AG04450 (cell line): ENCODE results near the gene OR2H1. TPM values are rescaled to one million over a fixed set of nuclear protein-coding genes. Genes with fewer than 3 reads are reported as not detected.

ENCODE experiments used
- CTCF ChIA-PET: fragments of 300-600, 350-600 bp; formaldehyde crosslinking; extraction: SDS; loops from one replicate; lab custom pipeline; 2022; ENCODE audit warnings: antibody characterized with exemption, inconsistent platforms; lab: Charles Lee
- POLR2A ChIA-PET: fragments of 350-600 bp; formaldehyde crosslinking; extraction: SDS; loops from one replicate; lab custom pipeline; 2021; ENCODE audit warnings: antibody characterized with exemption, inconsistent platforms; lab: Yijun Ruan, JAX
- DNase-seq: peaks from one replicate; pipeline ENCODE4 v3.0.0-alpha.2; 2011; ENCODE audit warnings: low read depth, low spot score
- H3K27ac ChIP-seq: one replicate; pipeline ENCODE4 v1.5.1; 2012; ENCODE audit warnings: low read depth, low read length, control low read depth
- H3K27me3 ChIP-seq: one replicate; pipeline ENCODE4 v1.6.0; 2012; ENCODE audit warnings: low read length; ENCODE audit not compliant: control insufficient read depth, insufficient read depth
- H3K4me3 ChIP-seq: 2 replicates; pipeline ENCODE4 v1.5.1; 2011; ENCODE audit warnings: mild to moderate bottlenecking, low read depth, low read length, control low read depth
- H3K9me3 ChIP-seq: 2 replicates; pipeline ENCODE4 v1.5.1; 2012; ENCODE audit warnings: low read length; ENCODE audit not compliant: control insufficient read depth, insufficient read depth
- polyA plus RNA-seq: library from polyadenylated mRNA; depleted of rRNA; stranded (reverse); fragments of >200 nt; gene quantifications from 2 replicates; pipeline ENCODE4 v1.2.3, GENCODE V29; 2011; rRNA removed
- TF ChIP-seq, protein P1 (sequence below): IDR thresholded peaks from 2 replicates; pipeline ENCODE4 v1.5.1; 2011; ENCODE audit warnings: low read depth, low read length, control low read depth, inconsistent platforms

Gene OR2H1
- polyA plus RNA-seq, 1 experiment = not detected

DNA sequence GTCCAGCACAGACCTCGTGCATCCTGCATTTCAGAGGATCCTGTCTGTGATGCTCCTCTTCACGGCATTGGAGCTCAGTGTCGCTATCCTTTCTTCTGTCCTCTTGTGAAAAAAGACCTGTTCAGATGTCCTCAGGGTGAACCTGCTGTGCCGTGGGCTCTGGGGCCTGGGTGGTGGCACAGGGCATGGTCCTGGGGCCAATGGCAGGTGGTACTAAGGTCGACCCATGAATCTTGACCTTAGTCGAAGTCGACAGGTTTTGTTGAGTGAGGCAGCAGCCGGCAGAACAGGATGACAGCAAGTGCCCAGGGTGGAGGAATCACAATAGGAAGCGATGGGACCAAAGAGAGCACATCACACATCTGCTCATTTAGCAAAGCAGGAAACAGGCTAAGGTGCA is 52.8 kb downstream of the OR2H1 start:
- ChIA-PET CTCF (no interaction called here), POLR2A (no interaction called here)
- no peak for DNase-seq
- peaks cover 6% of the 10 kb centered on the region; the same call in 1 of the 2 replicates for H3K9me3 ChIP-seq
- H3K4me3 ChIP-seq = no peak overlapping the region
- H3K27me3 ChIP-seq = no peaks in the 10 kb centered on the region
- TF ChIP-seq, protein P1, sequence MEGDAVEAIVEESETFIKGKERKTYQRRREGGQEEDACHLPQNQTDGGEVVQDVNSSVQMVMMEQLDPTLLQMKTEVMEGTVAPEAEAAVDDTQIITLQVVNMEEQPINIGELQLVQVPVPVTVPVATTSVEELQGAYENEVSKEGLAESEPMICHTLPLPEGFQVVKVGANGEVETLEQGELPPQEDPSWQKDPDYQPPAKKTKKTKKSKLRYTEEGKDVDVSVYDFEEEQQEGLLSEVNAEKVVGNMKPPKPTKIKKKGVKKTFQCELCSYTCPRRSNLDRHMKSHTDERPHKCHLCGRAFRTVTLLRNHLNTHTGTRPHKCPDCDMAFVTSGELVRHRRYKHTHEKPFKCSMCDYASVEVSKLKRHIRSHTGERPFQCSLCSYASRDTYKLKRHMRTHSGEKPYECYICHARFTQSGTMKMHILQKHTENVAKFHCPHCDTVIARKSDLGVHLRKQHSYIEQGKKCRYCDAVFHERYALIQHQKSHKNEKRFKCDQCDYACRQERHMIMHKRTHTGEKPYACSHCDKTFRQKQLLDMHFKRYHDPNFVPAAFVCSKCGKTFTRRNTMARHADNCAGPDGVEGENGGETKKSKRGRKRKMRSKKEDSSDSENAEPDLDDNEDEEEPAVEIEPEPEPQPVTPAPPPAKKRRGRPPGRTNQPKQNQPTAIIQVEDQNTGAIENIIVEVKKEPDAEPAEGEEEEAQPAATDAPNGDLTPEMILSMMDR = no peak
- H3K27ac ChIP-seq = no peak overlapping the region

DNA sequence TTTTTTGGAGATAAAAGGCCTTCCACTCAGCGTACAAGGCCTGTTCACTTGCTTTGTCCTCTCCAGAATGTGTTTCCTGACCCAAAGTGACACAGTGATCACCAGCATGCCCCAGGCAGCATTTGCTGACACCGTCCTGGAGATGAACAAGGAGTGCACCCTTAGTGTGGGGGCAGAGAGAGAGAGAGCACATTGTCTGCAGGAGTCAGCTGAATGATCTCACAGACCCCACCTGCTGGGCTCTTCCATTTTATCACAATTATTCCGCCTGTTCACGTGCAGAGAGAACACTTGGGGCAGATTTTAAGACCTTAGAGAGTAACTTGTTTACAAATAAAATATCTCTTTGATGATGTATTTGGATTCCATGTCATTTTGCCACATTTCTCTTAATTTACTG is 53.2 kb downstream of the OR2H1 start:
- ChIA-PET CTCF (no interaction called here), POLR2A (no interaction called here)
- Histone ChIP-seq H3K27ac (no peak overlapping the region), H3K4me3 (no peak overlapping the region), H3K9me3 (peaks cover 6% of the 10 kb centered on the region; the same call in 1 of the 2 replicates), H3K27me3 (no peaks in the 10 kb centered on the region)
- DNase-seq = no peak
- TF ChIP-seq, protein P1 = no peak

DNA sequence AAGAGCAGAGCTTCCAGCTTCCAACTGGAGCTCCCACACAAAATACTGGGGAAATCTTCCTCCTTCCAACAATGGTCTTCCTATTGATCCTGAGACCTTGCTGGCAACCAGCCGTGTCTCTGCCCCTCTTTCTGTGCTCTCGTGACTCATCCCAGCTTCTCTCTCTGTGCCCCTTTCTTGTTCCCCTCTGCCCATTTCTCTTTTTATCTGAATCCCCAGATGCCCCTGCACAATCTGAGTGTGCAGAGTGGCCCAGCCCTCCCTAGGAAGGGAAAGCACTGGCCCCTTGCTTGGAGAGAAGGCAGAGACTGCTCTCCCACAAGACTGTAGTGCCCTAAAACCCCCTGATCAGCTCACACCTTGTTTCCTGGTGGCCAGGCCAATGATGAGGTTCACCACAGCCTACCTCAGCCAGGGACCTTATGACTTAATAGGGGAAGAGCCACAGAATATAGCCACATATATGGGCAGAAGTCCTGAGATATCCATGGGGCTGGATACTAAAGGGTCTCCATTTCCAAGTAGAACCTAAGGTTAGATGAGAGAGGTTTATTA is 53.9 kb downstream of the OR2H1 start:
- TF ChIP-seq, protein P1 = no peak
- H3K27ac ChIP-seq = no peak overlapping the region
- H3K4me3 ChIP-seq = no peak overlapping the region
- peaks cover 6% of the 10 kb centered on the region; the same call in 1 of the 2 replicates for H3K9me3 ChIP-seq
- no peak for DNase-seq
- no peaks in the 10 kb centered on the region for H3K27me3 ChIP-seq
- CTCF ChIA-PET = no interaction called here
- POLR2A ChIA-PET = no interaction called here

Other genes starting within 250 kb of the OR2H1 start
- gene OR14J1, start 155.5 kb upstream of the OR2H1 start, polyA plus RNA-seq = not detected in 2 replicates
- gene OR5V1, start 88.3 kb upstream of the OR2H1 start, polyA plus RNA-seq = not detected in 2 replicates
- not detected in 2 replicates for gene OR12D3, start 81.9 kb upstream of the OR2H1 start, polyA plus RNA-seq
- gene OR12D2, start 61.5 kb upstream of the OR2H1 start, polyA plus RNA-seq = not detected in 2 replicates
- gene OR12D1, start 42.2 kb upstream of the OR2H1 start, polyA plus RNA-seq = not detected in 2 replicates
- gene OR10C1, start 17.8 kb upstream of the OR2H1 start, polyA plus RNA-seq = not detected in 2 replicates
- gene OR11A1, start 84 bp upstream of the OR2H1 start, polyA plus RNA-seq = not detected in 2 replicates
- gene MAS1L, start 30.8 kb downstream of the OR2H1 start, polyA plus RNA-seq = not detected in 2 replicates
- not detected in 2 replicates for gene UBD, start 102.6 kb downstream of the OR2H1 start, polyA plus RNA-seq
- gene OR2H2, start 128.0 kb downstream of the OR2H1 start, polyA plus RNA-seq = not detected in 2 replicates
- 14.6 and 16.5 TPM in 2 replicates for gene GABBR1, start 176.0 kb downstream of the OR2H1 start, polyA plus RNA-seq
- not detected in 2 replicates for gene MOG, start 199.9 kb downstream of the OR2H1 start, polyA plus RNA-seq
- gene ZFP57, start 224.0 kb downstream of the OR2H1 start, polyA plus RNA-seq = not detected in 2 replicates